HG03280 (cell line): ENCODE data around the gene CACHD1.

Experiments used
- ATAC-seq: cut with Tn5 transposase; IDR thresholded peaks from one replicate; pipeline ENCODE4 v1.9.1; 2021; ENCODE audit warnings: mild to moderate bottlenecking, moderate library complexity; ENCODE audit not compliant: unreplicated experiment

The CACHD1 gene

GRCh38 chr1:64545118-64545843, 75.4 kb downstream of the CACHD1 start:
- ATAC-seq = no peak

- ATAC-seq = no peak
These were observed 76.1 kb downstream of the CACHD1 start for GRCh38 chr1:64546013-64546412.

- ATAC-seq = no peak
These were observed 79.7 kb downstream of the CACHD1 start for GRCh38 chr1:64549464-64550239.

GRCh38 chr1:64550510-64550909, 80.6 kb downstream of the CACHD1 start:
- no peak for ATAC-seq

GRCh38 chr1:64550946-64551605, 81.1 kb downstream of the CACHD1 start:
- ATAC-seq = no peak

- no peak for ATAC-seq
These were observed 83.4 kb downstream of the CACHD1 start for GRCh38 chr1:64553285-64553684.

GRCh38 chr1:64555947-64556346, 86.0 kb downstream of the CACHD1 start:
- no peak for ATAC-seq

GRCh38 chr1:64561993-64562392, 92.1 kb downstream of the CACHD1 start:
- no peak for ATAC-seq

GRCh38 chr1:64563958-64564565, 94.1 kb downstream of the CACHD1 start:
- no peak for ATAC-seq

GRCh38 chr1:64564891-64565290, 95.0 kb downstream of the CACHD1 start:
- no peak for ATAC-seq

GRCh38 chr1:64567426-64568170, 97.7 kb downstream of the CACHD1 start:
- no peak for ATAC-seq

- ATAC-seq = no peak
These were observed 98.2 kb downstream of the CACHD1 start for GRCh38 chr1:64568171-64568450.

- no peak for ATAC-seq
These were observed 99.5 kb downstream of the CACHD1 start for GRCh38 chr1:64569411-64569810.

- no peak for ATAC-seq
These were observed 100.4 kb downstream of the CACHD1 start for GRCh38 chr1:64570267-64570855.

- no peak for ATAC-seq
These were observed 102.4 kb downstream of the CACHD1 start for GRCh38 chr1:64572222-64572900.

GRCh38 chr1:64574301-64574700, 104.4 kb downstream of the CACHD1 start:
- no peak for ATAC-seq

GRCh38 chr1:64575881-64576676, 106.2 kb downstream of the CACHD1 start:
- ATAC-seq = no peak

GRCh38 chr1:64578270-64578973, 108.5 kb downstream of the CACHD1 start:
- ATAC-seq = no peak

GRCh38 chr1:64579767-64580166, 109.8 kb downstream of the CACHD1 start:
- no peak for ATAC-seq
